K562 (cell line): ENCODE data around the gene NEU1. TPM values are rescaled to one million over a fixed set of nuclear protein-coding genes. Genes with fewer than 3 reads are reported as not detected.

Experiments used
- ATAC-seq: fragments of 200-7000 bp; cut with Tn5 transposase; 3 replicates; pipeline ENCODE4 v1.9.1; 2020; ENCODE audit warnings: moderate library complexity
- BruUV-seq: library from RNA; stranded (reverse); fragments of 400-500 nt; replicated peaks from 2 replicates; lab custom pipeline; 2021; lab: Mats Ljungman, UMichigan
- CTCF ChIA-PET: fragments of 300-600 bp; formaldehyde crosslinking; extraction: SDS; loops from one replicate; lab custom pipeline; 2021; ENCODE audit warnings: low intra/inter-chr PET ratio; lab: Yijun Ruan, JAX
- POLR2A ChIA-PET: fragments of 300-600, 350-650 bp; sonication (Branson Sonifier 250); formaldehyde crosslinking; extraction: SDS; loops from one replicate; lab custom pipeline; 2021; ENCODE audit warnings: antibody characterized with exemption, inconsistent platforms; lab: Yijun Ruan, JAX
- DNase-seq, 4 experiments: peaks; one replicate each; pipeline versions ENCODE4 v3.0.0 to v3.0.0-alpha.2; 2011 to 2018; ENCODE audit warnings: low spot score in 3 of 4, mixed read lengths in 3 of 4; ENCODE audit errors: extremely low read depth in 1 of 4
- FAIRE-seq: peaks from 2 replicates; lab custom pipeline; 2011; peaks lifted over from hg19 to GRCh38; lab: Jason Lieb, UNC
- H2AFZ ChIP-seq: 2 replicates; pipeline ENCODE4 v1.6.0; 2011; ENCODE audit warnings: low read depth, low read length, control low read depth, inconsistent platforms
- H3K27ac ChIP-seq: fragments of 200-600 bp; 3 replicates; pipeline ENCODE4 v1.8.0; 2011; ENCODE audit warnings: low read depth, mild to moderate bottlenecking, control low read depth, inconsistent platforms, low read length, moderate library complexity, mixed read lengths; ENCODE audit errors: extremely low read depth
- H3K27me3 ChIP-seq, 2 experiments: fragments of 300-600 bp in 1 of 2; 2 replicates in 1 of 2; 3 replicates in 1 of 2; pipeline versions ENCODE4 v1.6.0 to v1.8.0; 2011; ENCODE audit warnings: inconsistent platforms in 2 of 2, low read length in 2 of 2, mild to moderate bottlenecking in 1 of 2, mixed read lengths in 1 of 2, moderate library complexity in 1 of 2; ENCODE audit not compliant: control insufficient read depth in 2 of 2, insufficient read depth in 2 of 2
- H3K36me3 ChIP-seq: fragments of 300-600 bp; 3 replicates; pipeline ENCODE4 v1.8.0; 2011; ENCODE audit warnings: mild to moderate bottlenecking, low read length, inconsistent platforms; ENCODE audit not compliant: control insufficient read depth, insufficient read depth
- H3K4me1 ChIP-seq, 2 experiments: fragments of 200-600 bp in 1 of 2; replicated peaks in 1 of 2; 2 replicates in 1 of 2; 3 replicates in 1 of 2; pipeline versions ENCODE4 v1.5.1 to v1.8.0; 2011; ENCODE audit warnings: inconsistent platforms in 2 of 2, low read length in 2 of 2, mild to moderate bottlenecking in 1 of 2, mixed read lengths in 1 of 2, moderate library complexity in 1 of 2; ENCODE audit not compliant: control insufficient read depth in 2 of 2, insufficient read depth in 2 of 2
- H3K4me2 ChIP-seq: 2 replicates; pipeline ENCODE4 v1.6.1; 2011; ENCODE audit warnings: low read length, control low read depth, inconsistent platforms, mixed read lengths; ENCODE audit not compliant: insufficient read depth
- H3K4me3 ChIP-seq: fragments of 200-600 bp; sonication (generic), shearing (Covaris generic); 2 replicates; pipeline ENCODE4 v1.5.1; 2016; ENCODE audit warnings: control low read depth, inconsistent platforms
- H3K79me2 ChIP-seq: fragments of 200-600 bp; 3 replicates; pipeline ENCODE4 v1.8.0; 2011; ENCODE audit warnings: low read length, inconsistent platforms; ENCODE audit not compliant: control insufficient read depth, insufficient read depth
- H3K9ac ChIP-seq, 2 experiments: 2 replicates each; pipeline versions ENCODE4 v1.6.0 to v1.6.1; 2011; ENCODE audit warnings: low read depth in 2 of 2, low read length in 2 of 2, control low read depth in 1 of 2, inconsistent platforms in 1 of 2, mild to moderate bottlenecking in 1 of 2, mixed read lengths in 1 of 2; ENCODE audit not compliant: insufficient read depth in 1 of 2
- H3K9me1 ChIP-seq: one replicate; pipeline ENCODE4 v1.6.0; 2011; ENCODE audit warnings: inconsistent platforms, mild to moderate bottlenecking, low read length, moderate library complexity; ENCODE audit not compliant: control insufficient read depth, insufficient read depth
- H3K9me3 ChIP-seq: replicated peaks from 2 replicates; pipeline ENCODE4 v1.5.1; 2011; ENCODE audit warnings: low read depth, low read length, inconsistent platforms; ENCODE audit not compliant: control insufficient read depth, insufficient read depth
- H4K20me1 ChIP-seq: replicated peaks from 2 replicates; pipeline ENCODE4 v1.6.1; 2011; ENCODE audit warnings: low read length, inconsistent platforms, mixed read lengths; ENCODE audit not compliant: control insufficient read depth, insufficient read depth
- BRCA1 ChIP-seq, 2 experiments: fragments of 450-650 bp in 1 of 2; sonication (generic) in 1 of 2; formaldehyde crosslinking in 1 of 2; IDR thresholded peaks; 2 replicates each; pipeline versions ENCODE4 v1.5.0 to v1.6.1; 2017 to 2020; ENCODE audit warnings: mild to moderate bottlenecking in 1 of 2, missing genetic modification reagents in 1 of 2
- CBX1 ChIP-seq: sonication (generic); IDR thresholded peaks from 2 replicates; pipeline ENCODE4 v1.6.1; 2016; ENCODE audit warnings: antibody characterized with exemption, low read depth, mild to moderate bottlenecking
- CREB1 ChIP-seq, 2 experiments: sonication (generic) in 1 of 2; formaldehyde crosslinking in 1 of 2; IDR thresholded peaks; 2 replicates each; pipeline versions ENCODE4 v1.6.1 to v1.8.0; 2012 to 2022; ENCODE audit warnings: inconsistent platforms in 1 of 2, mild to moderate bottlenecking in 1 of 2, missing genetic modification reagents in 1 of 2, moderate library complexity in 1 of 2
- DDX20 ChIP-seq: fragments of 450-650 bp; IDR thresholded peaks from 2 replicates; pipeline ENCODE4 v1.6.1; 2016; ENCODE audit warnings: missing genetic modification characterization, low read depth, mild to moderate bottlenecking, missing compliant biosample characterization, moderate library complexity
- ETS1 ChIP-seq: conservative IDR thresholded peaks from 2 replicates; pipeline ENCODE4 v1.6.1; 2011; ENCODE audit warnings: low read depth, mild to moderate bottlenecking, low read length; ENCODE audit not compliant: control insufficient read depth
- FIP1L1 ChIP-seq: fragments of 200-400 bp; formaldehyde crosslinking; IDR thresholded peaks from 2 replicates; pipeline ENCODE4 v1.6.1; 2018; ENCODE audit warnings: mild to moderate bottlenecking, low read depth, low read length; ENCODE audit not compliant: poor library complexity, severe bottlenecking
- HMGN3 ChIP-seq: IDR thresholded peaks from 2 replicates; pipeline ENCODE4 v1.6.1; 2011; ENCODE audit warnings: borderline replicate concordance, low read depth, mild to moderate bottlenecking, mixed read lengths, low read length; ENCODE audit not compliant: insufficient read length; ENCODE audit errors: extremely low read depth
- KAT7 ChIP-seq: sonication (generic); formaldehyde crosslinking; IDR thresholded peaks from 2 replicates; pipeline ENCODE4 v1.8.0; 2022; ENCODE audit warnings: missing genetic modification reagents, mild to moderate bottlenecking, borderline replicate concordance
- PCBP1 ChIP-seq: fragments of 200-400 bp; formaldehyde crosslinking; IDR thresholded peaks from 2 replicates; pipeline ENCODE4 v1.6.1; 2018; ENCODE audit warnings: mild to moderate bottlenecking, low read depth, low read length; ENCODE audit not compliant: poor library complexity, severe bottlenecking
- TFAP4 ChIP-seq: sonication (generic); formaldehyde crosslinking; IDR thresholded peaks from 2 replicates; pipeline ENCODE4 v1.8.0; 2022; ENCODE audit warnings: missing genetic modification reagents, mild to moderate bottlenecking, moderate library complexity, borderline replicate concordance
- ZFX ChIP-seq: sonication (generic); formaldehyde crosslinking; IDR thresholded peaks from 2 replicates; pipeline ENCODE4 v1.8.0; 2022; ENCODE audit warnings: mild to moderate bottlenecking, missing genetic modification reagents, moderate library complexity
- ZNF449 ChIP-seq: fragments of 250-450 bp; sonication (Bioruptor Pico); IDR thresholded peaks from 2 replicates; pipeline ENCODE4 v1.8.0; 2022; ENCODE audit warnings: moderate library complexity, mild to moderate bottlenecking, inconsistent platforms
- WGBS: fragments of 100-300 bp; shearing (Covaris generic); methylation state at CpG from one replicate; pipeline ENCODE4 v1.1.6; 2016; ENCODE audit warnings: low coverage, mixed read lengths; ENCODE audit not compliant: insufficient coverage; ENCODE audit errors: missing lambda C conversion rate; 5-methylcytosine and 5-hydroxymethylcytosine counted together
- in situ Hi-C: fragments of 300-500 bp; cut with MboI; formaldehyde crosslinking; loops from 4 replicates; pipeline ENCODE4 v1.15.0; 2018; ENCODE audit warnings: inconsistent platforms, mixed read lengths
- intact Hi-C: fragments of 100-400 bp; cut with micrococcal nuclease; formaldehyde crosslinking; loops from 2 replicates; pipeline ENCODE4 v1.14.2; 2022
- polyA plus RNA-seq, 8 experiments: library from polyadenylated mRNA; depleted of rRNA in 4 of 8; stranded (reverse) in 5 of 8; unstranded in 3 of 8; fragments of >200 nt; fragmentation: Nextera tagmentation in 2 of 8; fragmentation: Illumina TruSeq in 1 of 8; extraction: Ambion mirVana in 2 of 8; extraction: Trizol in 1 of 8; gene quantifications; 2 replicates each; pipeline versions ENCODE4 v1.2.1 to v1.2.3, GENCODE V29; 2011 to 2014; ENCODE audit warnings: inconsistent platforms in 1 of 8, missing spikeins in 1 of 8
- total RNA-seq, 7 experiments: library from RNA; depleted of rRNA in 6 of 7; stranded (reverse); fragments of >200 nt in 6 of 7; fragmentation: Illumina TruSeq in 2 of 7; extraction: Trizol in 2 of 7; gene quantifications; 2 replicates each; pipeline versions ENCODE4 v1.2.1 to v1.2.3, GENCODE V29; 2011 to 2021; ENCODE audit warnings: low replicate concordance in 1 of 7
- TF ChIP-seq, protein P1 (sequence below): fragments of 450-650 bp; conservative IDR thresholded peaks from 2 replicates; pipeline ENCODE4 v1.6.1; 2016; ENCODE audit warnings: missing genetic modification characterization, low read depth, mild to moderate bottlenecking, missing compliant biosample characterization, moderate library complexity
- TF ChIP-seq, protein P2 (sequence below): fragments of 250-450 bp; sonication (Bioruptor Pico); IDR thresholded peaks from 2 replicates; pipeline ENCODE4 v1.5.1; 2021; ENCODE audit warnings: mild to moderate bottlenecking

Gene NEU1
- total and polyA plus RNA-seq, 9 of the 15 experiments (the other 6 are each of a cell fraction or from before 2014, with no cell fraction given): 14.8 to 67.8 (median 51.0) TPM

DNA sequence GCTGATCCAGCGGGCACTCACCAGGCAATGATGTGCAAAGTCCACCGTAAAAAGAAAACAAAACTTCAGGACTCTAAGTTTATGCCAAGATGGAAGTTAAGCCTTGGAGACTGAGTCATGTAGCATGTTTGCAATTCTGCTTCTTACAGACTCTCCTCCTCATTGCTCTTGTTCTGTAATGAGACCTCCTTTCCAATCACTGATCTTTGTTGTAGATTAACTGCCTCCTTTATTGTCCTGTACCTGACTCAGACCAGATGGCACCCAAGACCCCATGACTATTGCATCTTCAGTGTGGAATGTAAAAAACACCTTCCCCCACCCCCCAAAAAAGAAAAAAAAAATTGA is 11.2 kb downstream of the NEU1 start:
- no peaks in the 10 kb centered on the region for H3K79me2 ChIP-seq
- H3K9me3 ChIP-seq: no peaks in the 10 kb centered on the region; the same call in 1 of the 2 replicates
- no TSS peak for BruUV-seq
- no peaks in the 10 kb centered on the region for H3K9me1 ChIP-seq
- H3K9ac ChIP-seq: no peak overlapping the region
- ATAC-seq (no peak), FAIRE-seq (no peak), DNase-seq (no peak)
- H3K36me3 ChIP-seq: no peaks in the 10 kb centered on the region
- H2AFZ ChIP-seq: peak overlapping the region; percentile 4; the same call in 1 of the 2 replicates
- H3K27ac ChIP-seq: no peak overlapping the region
- ChIA-PET CTCF (interaction anchor here (0.9 kb wide), 1 partner anchor 126 kb away, joined by 3 read pairs; no protein-coding TSS in a partner anchor), POLR2A (interaction anchor here (1.0 to 15.7 kb wide), 5 partner anchors 8 to 200 kb away, joined by 3 to 229 read pairs (median 4); partner anchors contain the start of gene GPANK1)
- intact Hi-C loops (no loop called here), in situ Hi-C loops (no loop called here)
- H3K4me2 ChIP-seq: no peak overlapping the region
- 22% methylated on average over 2 of the region's 2 CpGs for WGBS
- no peak overlapping the region for H3K4me3 ChIP-seq
- H4K20me1 ChIP-seq: no peaks in the 10 kb centered on the region
- H3K4me1 ChIP-seq: peaks cover 0 to 8% of the 10 kb centered on the region in 2 experiments; a peak in 2 of 5 replicates
- H3K27me3 ChIP-seq: no peaks in the 10 kb centered on the region
- TF ChIP-seq, protein P1, sequence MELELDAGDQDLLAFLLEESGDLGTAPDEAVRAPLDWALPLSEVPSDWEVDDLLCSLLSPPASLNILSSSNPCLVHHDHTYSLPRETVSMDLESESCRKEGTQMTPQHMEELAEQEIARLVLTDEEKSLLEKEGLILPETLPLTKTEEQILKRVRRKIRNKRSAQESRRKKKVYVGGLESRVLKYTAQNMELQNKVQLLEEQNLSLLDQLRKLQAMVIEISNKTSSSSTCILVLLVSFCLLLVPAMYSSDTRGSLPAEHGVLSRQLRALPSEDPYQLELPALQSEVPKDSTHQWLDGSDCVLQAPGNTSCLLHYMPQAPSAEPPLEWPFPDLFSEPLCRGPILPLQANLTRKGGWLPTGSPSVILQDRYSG (tag): no peak
- TF ChIP-seq FIP1L1: no peak
- no peak for TF ChIP-seq HMGN3
- TF ChIP-seq, protein P2, sequence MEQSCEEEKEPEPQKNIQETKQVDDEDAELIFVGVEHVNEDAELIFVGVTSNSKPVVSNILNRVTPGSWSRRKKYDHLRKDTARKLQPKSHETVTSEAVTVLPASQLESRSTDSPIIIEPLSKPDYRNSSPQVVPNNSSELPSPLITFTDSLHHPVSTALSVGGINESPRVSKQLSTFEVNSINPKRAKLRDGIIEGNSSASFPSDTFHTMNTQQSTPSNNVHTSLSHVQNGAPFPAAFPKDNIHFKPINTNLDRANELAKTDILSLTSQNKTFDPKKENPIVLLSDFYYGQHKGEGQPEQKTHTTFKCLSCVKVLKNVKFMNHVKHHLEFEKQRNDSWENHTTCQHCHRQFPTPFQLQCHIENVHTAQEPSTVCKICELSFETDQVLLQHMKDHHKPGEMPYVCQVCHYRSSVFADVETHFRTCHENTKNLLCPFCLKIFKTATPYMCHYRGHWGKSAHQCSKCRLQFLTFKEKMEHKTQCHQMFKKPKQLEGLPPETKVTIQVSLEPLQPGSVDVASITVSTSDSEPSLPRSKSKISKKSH (CRISPR knock-in tag): no peak
- 0 out of 2 replicates have a peak, but pooled peaks have one; percentile 36 for TF ChIP-seq ETS1
- no peak for TF ChIP-seq DDX20 (tag)
- no peak for TF ChIP-seq BRCA1 (IDR thresholded peaks at IDR 0.05)
- 0 out of 2 replicates have a peak, but pooled peaks have one; percentile 17 for TF ChIP-seq BRCA1 (CRISPR knock-in tag; IDR thresholded peaks at IDR 0.05)
- TF ChIP-seq KAT7 (CRISPR knock-in tag): no peak
- TF ChIP-seq ZFX (CRISPR knock-in tag): 0 out of 2 replicates have a peak, but pooled peaks have one; percentile 17
- no peak for TF ChIP-seq CREB1 (IDR thresholded peaks at IDR 0.05)
- TF ChIP-seq CREB1 (CRISPR knock-in tag; IDR thresholded peaks at IDR 0.05): no peak
- no peak for TF ChIP-seq CBX1
- no peak for TF ChIP-seq PCBP1
- no peak for TF ChIP-seq ZNF449 (CRISPR knock-in tag)
- peak; percentile 18; the same call in 1 of the 2 replicates for TF ChIP-seq TFAP4 (CRISPR knock-in tag)
